GM19452 (cell line): ENCODE data around the gene IGF1R.

Experiments
- ATAC-seq: cut with Tn5 transposase; IDR thresholded peaks from one replicate; pipeline ENCODE4 v1.9.1; 2021; ENCODE audit not compliant: unreplicated experiment

IGF1R gene

DNA sequence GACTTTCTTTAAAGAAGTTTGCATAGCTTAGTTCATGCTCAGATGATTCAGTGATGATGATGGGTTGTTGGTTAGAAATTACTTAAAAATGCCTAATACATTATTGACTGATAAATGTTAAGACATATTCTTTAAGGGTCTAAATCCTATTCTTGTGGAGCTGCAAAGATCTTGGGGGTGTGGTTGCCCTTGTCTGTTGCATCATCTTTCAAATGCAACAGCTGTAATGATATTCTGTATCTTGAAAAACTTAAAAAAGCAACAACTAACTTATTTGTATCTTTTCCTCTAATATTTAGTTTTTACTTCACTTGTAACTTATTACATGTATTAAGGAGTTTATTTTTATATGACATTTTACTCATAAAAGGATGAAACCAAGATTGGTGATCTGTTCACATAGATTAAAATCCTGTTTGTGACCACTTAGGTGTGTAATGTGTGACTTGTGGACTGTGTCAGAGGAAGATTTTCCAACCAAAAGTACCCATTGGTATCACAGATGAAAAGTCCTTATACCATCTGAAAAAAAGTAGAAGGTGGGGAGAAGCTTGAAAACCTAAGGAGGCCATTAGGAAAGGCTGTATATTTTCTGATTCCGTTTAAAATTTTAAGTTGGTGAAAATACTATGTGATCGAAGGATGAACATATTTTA is 142.8 kb downstream of the IGF1R start:
- no peak for ATAC-seq

DNA sequence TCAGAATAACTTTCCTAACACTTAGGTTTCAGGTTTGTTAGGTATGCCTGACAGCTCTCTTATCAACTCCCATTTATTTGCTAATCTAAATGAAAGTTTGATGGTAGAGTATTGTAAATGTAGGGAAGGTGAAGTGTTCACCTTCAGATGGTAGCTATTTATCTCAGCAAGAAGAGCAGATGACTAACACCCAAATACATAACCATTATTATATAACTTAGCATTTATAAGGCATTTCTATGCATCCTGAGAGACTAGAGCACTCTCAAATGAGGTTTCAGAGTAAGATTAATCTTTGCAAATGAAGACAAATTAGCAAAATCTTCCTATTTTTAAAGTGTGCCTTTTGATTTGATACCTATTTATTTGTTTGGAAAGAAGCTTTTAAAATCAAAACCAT is 143.8 kb downstream of the IGF1R start:
- ATAC-seq, result no peak

DNA sequence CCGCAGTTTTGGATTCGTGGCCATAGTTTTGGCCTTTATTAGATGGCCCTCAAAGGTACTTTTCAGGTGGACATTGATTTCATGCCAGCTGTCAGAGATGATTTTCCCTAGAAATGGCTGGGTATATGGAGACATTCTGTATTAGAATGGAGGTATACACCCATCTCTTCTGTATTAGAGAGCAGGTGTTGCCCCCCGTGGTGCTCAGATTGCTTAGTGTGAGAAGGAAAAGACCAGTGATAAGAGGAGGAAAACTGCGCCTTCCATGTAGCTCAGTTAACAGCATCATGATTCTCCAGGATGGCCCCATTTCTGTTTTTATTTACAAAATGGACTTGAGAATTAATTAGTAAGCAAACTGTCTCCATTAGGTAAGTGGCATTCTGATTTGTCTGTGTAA is 145.9 kb downstream of the IGF1R start:
- no peak for ATAC-seq

DNA sequence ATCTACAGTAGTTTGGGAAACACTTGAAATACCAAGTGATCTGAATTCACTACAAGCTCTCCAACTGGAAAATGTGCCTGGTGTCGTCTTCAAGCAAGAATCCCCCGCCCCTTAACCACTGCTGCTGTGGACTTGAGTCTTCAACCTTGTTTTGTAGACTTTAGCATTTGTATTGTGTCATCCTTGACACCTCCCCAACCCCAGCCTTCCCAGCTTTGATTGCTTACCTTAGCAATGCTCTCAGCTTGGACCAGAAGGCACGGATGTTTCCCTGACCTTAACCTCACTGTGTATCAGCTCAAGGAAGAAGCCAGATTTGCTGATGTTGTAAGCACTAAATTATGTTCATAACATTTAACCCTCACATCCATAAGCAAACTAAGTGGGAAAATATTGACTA is 146.4 kb downstream of the IGF1R start:
- no peak for ATAC-seq

DNA sequence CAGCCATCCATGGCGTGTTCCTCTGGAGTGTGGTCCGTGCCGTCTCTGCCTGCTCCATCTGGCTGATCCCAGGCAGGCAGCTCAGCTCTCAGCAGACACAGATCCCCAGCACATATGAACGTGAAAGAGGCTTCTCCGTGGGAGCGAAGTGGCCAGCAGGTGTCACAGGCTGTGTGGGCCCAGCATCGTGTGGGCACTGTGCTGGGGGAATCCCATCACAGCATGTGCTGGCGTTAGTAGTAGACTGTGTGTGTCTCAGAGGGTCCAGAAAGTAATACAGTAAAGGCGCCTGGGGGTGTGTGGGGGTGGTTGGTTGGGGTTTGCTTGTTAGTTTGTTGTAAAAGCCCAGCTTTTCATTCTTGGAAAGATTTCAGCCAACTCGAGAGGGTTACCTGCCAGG is 147.6 kb downstream of the IGF1R start:
- ATAC-seq, result no peak

DNA sequence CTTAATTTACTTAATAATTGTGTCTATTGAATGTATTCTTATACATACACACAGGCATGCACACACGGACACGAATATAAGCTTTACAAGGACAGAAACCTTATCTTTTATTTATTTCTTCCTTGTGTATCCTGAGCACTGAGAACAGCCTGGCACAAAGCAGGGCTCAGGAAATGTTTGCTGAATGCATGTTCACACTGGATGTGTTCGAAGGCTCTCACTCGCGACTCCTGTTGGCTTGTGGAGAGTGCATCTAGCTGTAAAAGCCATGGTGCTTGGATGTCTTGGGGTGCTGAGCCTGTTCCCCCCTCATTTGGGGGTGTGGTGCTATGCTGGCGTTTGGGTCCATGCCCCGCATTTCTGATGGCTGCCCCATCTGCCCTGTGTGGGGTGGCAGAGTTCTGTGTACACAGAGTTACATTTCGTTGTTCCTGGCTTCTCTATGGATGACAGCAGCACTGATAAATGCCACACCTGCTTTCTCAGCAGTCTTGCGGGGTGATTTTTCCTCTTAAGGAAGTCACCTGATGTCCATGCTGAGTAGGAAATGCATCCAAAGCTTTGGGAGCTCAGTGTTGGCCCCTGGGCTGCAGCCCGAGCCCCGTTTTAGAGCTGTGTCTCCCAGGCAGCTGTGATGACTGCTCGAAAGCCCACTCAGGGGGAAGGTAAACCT is 148.5 kb downstream of the IGF1R start:
- no peak for ATAC-seq

DNA sequence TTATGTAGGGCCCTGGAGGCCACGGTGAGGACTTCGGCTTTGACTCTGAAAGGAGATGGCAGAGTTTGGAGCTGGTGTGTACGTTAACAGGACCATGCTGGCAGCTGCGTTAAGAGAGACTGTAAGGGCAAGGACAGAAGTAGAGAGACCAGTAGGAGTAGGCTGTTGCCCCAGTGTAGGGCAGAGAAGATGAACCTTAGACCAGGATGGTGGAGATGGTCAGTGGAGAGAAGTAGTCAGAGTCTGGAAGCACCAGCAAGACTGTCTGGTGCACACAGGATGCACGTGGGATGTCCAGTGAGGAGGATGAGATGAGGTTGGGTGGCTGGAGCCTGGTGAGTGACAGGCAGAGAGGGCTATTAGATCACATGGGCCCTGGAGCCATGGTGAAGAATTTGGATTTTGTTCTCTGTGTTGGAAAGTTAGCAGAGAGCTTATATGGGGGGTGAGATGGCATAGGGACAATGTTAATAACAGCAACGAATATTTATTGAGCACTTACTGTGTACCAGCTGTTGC is 150.1 kb downstream of the IGF1R start:
- ATAC-seq, result no peak

DNA sequence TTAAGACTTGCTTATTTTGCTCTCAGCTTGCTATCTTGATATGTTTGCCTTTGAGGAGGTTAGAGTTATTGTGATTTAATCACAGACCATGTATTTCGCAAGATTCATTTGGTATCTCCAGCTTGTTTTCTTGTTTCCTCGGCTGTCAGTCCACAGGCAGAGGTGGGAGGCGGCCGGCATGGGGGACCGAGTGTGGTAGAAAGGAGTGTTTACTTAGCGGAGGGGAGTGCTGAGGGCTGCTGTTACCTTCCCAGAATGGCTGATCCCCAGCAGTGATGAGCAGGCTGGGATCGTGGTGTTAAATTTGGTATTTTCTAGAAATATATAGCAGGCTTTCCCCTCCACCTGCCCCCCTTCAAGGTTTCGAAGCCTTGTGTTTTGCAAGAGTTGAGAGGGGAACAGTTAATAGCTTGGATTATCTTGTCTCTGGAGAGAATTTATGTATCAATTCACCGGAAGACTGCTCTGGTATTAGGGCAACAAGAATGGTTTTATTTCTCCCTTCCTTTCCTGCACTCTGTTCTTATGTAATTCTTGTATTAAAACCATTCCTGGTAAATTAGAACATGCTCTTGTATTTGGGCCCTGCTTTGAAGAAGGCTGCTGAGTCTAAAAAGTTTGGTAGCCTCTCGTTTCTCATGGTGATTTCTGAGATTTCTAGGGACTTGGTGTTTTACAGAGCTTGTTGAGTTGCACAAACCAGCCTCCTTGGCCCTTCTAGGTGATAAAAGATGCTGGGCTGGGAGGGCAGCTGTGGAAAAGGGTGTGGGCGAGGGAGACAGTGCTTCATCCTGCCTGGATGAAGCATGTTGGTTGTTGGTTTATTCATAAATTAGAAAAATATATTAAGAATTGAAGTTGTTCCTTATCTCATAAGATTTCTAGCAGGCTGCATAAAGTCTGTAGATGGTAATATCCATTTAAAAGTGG is 151.4 kb downstream of the IGF1R start:
- ATAC-seq, result no peak

DNA sequence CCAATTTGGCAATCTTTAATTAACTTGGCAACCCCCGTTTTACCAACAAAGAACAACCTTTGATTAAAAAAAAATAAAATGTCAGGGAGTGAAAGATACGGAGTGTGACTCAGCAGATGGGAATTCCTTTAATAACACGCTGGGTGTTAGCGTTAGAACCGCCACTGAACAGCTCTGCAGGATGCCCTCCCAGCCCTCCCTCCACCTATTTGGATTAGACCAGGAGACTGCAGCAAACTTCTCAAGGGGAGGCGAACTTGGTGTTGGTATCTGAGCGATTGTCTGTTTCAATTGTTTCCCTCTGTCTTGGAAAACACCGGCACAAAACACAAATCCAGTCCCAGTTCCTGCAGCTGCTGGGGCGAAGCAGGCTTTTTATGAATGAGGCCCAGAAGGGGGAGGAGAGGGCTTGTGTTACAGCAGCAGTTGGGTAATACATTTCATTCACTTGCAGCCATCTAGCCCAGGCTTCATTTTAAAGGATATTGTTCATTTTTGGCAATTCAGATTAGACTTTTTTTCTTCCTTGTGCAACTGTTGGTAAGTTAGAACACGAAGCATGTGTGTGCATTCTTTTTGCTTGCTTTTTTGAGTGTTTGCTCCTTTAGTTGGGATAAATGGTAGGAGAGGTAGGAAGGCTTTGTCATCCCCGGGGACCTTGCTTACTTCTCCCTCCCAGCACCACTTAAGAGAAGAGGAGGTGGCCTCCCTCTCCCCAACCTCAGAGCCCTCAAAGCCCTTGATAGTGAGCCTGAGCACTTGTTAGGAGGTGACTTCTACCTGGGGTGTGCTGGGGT is 152.3 kb downstream of the IGF1R start:
- no peak for ATAC-seq

DNA sequence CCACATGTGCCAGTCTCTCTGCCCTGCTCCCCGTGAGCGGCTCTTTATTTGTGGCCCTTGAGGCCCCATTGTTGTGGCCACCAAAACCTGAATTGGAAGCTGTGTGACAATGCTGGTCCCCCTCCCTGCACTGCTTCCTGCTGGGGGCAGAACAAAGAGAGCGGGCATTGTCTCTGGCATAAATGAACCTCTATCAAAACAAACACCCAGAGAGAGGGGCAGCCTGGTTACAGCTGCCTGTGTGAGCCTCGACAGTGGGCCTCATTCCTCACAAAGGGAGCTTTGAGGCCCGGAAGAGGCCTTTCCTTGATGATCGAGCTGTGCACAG is 152.9 kb downstream of the IGF1R start:
- no peak for ATAC-seq

DNA sequence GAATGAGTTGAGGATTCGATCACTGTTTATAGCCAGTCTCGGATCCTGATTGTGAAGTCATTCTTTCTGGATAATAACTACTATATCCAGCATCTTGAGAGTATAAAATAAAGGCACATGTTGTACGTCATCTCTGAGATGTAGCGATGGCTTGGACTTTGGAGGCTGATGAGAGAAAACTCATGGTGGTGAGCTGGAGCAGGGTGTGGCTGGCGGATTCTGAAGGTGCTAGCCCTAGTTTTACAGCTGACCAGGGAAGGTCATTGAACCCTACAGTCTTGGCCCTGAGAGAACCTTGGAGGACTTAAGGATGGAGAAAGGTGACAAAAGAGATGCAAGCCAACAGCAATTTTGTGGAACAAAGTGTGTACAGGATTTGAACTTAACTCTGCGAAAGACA is 153.8 kb downstream of the IGF1R start:
- no peak for ATAC-seq

DNA sequence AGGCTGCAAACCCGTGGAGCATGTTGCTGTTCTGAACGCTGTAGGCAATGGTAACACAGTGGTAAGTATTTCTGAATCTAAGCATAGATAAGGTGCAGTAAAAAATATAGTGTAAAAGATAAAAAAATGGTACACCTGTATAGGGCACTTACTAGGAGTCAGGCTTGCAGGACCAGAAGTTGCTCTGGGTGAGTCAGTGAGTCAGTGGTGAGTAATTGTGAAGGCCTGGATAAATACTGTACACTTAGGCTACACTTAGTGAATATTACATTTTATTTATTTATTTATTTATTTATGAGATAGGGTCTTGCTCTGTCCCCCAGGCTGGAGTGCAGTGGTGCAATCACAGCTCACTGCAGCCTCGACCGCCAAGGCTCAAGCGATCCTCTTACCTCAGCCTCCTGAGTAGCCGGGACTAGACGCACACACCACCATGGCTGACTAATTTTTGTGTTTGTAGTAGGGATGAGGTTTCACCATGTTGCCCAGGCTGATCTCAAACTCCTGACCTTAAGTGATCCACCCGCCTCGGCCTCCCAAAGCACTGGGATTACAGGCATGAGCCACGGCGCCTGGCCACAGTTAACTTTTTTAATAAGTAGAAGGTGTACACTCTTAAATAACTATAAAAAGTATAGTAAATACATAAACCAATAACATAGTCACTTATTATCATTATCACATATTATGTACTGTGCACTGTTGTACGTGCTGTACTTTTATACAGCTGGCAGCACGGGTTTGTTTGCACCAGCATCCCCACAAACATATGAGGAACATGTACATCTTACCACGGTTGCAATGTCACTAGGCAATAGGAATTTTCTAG is 155.1 kb downstream of the IGF1R start:
- no peak for ATAC-seq

DNA sequence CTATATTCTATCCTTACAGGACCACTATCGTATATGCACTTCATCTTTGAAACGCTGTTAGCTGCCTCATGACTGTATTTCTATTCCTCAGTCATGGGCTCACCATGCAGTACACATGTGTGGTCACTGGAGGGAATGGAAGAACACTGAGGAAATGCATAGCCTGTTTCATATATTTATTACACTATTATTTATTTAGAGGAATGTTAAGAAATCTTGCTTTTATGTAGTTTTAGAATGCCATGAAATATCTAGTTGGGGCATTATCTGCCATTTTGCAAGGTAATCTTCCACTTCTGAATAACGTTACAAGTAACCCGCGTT is 155.7 kb downstream of the IGF1R start:
- ATAC-seq, result no peak

DNA sequence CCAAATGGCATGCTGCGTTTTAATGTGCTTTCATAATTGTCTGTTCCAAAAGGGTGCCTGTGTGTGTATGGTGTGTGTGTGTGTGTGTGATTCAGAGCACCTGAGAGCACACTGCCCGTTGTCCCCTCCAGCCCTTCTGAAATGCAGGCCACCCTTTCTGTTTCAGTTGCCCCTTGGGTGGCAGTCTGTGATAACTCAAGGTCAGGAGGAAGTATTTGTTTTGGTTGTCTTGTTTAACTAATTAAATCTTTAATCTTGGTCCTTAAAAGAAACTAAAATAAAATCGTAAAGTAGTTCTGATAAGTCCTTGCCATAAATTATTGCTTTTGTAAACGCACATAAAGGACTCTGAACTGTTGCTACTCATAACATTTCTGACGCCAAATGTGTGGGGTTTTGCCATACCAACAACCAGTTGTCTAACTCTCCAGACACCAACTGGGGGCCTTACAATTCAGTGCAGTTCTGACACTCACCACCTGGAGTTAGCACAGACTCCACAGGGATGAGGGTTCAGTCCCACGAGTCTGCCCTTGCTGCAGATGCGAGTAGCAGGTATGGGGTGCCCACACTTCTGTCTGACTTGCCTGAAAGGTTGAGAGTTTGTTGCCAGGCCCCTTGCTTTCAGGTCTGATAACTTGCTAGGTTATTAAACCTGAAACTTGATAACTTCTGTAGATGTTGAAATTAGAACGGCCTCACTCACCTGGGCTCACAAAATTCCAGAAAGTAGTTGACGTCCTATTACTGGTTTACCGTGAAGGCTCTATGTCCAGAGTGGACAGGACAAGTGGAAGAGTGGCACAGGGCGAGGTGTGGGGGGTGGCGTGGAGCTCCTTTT is 157.3 kb downstream of the IGF1R start:
- ATAC-seq, result no peak

DNA sequence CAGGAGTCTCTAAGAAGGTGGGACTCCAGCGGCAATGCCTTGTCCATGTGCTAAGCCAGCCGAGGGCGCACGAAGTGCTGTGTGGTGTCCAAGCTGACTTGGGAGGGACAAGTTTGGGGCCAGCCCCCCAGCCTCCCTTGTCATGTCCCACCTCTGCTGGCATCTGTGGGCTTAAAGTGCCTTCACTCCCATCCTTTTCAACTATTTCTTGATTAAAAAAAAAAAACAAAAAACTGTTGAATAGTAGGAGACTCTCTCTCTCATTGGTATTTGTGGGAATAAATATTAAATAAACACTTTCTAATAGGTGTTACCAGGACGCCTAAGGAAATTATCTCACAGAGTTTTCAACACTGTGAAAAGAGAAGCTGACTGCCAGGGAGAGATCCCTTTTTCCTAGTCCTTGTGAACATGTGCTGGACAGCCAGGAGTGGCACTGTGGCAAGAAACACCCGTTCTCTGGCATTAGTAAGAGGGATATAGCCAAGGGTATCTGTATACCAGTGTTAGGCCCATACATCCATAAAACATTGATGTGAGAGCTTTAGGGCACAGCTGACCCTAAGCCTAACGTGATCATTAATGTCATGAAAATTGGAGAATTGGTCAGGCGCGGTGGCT is 158.0 kb downstream of the IGF1R start:
- no peak for ATAC-seq

DNA sequence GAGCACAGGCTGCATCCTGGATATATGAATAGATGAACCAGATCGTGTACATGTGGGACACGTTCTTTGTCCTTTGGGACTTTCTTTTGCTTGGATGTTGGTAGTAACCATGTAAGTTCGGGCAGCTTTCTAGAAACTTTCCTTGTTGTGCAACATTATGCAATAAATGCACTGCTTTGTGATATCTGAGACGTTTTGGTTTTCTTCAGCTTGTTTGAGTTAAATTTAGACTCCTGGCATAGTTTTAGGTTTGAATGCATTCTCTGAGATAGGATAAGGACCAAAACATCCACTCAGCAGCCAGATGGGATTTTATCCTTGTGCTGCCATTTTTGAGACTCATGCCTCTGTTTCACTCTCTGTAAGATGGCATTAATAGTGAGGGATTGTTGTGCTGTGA is 158.9 kb downstream of the IGF1R start:
- no peak for ATAC-seq

DNA sequence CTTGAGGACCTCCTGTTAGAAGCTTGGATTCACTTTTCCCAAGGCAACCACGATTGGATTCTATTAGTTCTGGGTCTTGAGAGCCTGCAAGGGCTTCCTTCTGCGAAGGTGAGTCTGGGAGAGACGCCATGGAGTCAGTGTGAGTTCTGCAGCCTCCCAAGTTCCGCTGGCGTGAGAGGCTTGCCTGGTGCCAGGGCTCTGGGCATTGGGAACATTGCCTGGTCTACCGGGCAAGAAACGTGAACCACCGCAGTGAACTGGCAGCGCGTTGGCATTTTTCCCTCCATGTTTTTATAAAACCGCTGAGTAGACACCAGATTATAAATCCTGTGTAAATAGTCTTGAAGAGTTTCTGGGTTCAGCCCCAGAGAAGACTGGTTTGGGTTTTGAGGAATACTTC is 160.9 kb downstream of the IGF1R start:
- no peak for ATAC-seq

DNA sequence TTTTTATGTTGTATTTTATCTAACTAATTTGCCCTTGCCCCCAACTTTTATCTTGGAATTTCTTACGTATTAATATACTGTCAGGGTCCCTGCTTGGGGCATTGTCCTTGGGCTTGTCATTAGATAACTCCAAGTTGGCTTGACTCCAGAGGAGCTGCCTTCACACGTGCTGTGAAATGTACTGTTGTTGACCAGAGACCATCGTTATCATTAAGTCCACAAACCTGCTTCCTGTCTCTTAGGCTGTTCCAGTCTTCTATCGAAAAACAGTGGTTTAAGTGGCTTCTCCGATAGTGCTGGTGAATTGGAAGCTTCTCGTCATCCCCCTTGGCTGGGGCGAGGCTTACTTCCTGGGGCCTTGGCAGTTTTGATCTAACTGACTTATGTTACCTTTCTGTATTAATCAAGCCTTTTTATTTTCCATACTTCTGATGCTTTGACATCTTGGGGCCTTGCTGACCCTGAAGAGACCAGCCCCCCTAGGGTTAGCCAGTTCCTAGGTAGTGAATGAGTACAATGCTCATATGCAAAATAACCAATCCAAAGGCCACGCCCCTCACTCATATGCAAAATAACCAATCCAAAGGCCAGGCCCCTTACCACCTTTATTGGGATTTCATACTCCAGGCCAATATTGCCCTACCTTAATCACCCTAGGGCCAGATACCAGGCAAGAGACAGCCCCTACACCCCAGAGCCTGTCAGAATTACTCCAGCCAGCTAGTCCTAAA is 164.5 kb downstream of the IGF1R start:
- ATAC-seq, result no peak
